OCI-LY1 (cell line): ENCODE measurements around the gene ZFP57.
A peak's percentile ranks its signal among the peaks of the same experiment; 100 is the strongest.

Source experiments
- H2AFZ ChIP-seq: fragments of 200-600 bp; sonication (generic), shearing (Covaris generic); 2 replicates; pipeline ENCODE4 v1.6.0; 2014; ENCODE audit warnings: antibody characterized with exemption, mild to moderate bottlenecking, low read length
- H3F3A ChIP-seq: fragments of 200-600 bp; sonication (generic), shearing (Covaris generic); 2 replicates; pipeline ENCODE4 v1.6.0; 2014; ENCODE audit warnings: mild to moderate bottlenecking, antibody characterized with exemption, low read length, moderate library complexity; ENCODE audit not compliant: insufficient read depth
- H3K27ac ChIP-seq: fragments of 200-600 bp; sonication (generic); 2 replicates; pipeline ENCODE4 v1.5.1; 2014; ENCODE audit warnings: low read length, mixed run types, mild to moderate bottlenecking, low read depth; ENCODE audit not compliant: poor library complexity, severe bottlenecking
- H3K27me3 ChIP-seq: fragments of 200-600 bp; sonication (generic); 2 replicates; pipeline ENCODE4 v1.6.0; 2014; ENCODE audit warnings: antibody characterized with exemption, mild to moderate bottlenecking, low read length, moderate library complexity; ENCODE audit not compliant: insufficient read depth
- H3K36me3 ChIP-seq: fragments of 200-600 bp; sonication (generic); 2 replicates; pipeline ENCODE4 v1.6.1; 2014; ENCODE audit warnings: mild to moderate bottlenecking, antibody characterized with exemption, low read length, moderate library complexity, mixed read lengths; ENCODE audit not compliant: insufficient read depth
- H3K4me1 ChIP-seq: fragments of 200-600 bp; sonication (generic); 2 replicates; pipeline ENCODE4 v1.5.1; 2014; ENCODE audit warnings: mild to moderate bottlenecking, low read length, moderate library complexity; ENCODE audit not compliant: insufficient read depth, severe bottlenecking
- H3K4me2 ChIP-seq: fragments of 200-600 bp; sonication (generic), shearing (Covaris generic); 2 replicates; pipeline ENCODE4 v1.6.1; 2014; ENCODE audit warnings: low read length
- H3K4me3 ChIP-seq: fragments of 200-600 bp; sonication (generic); 2 replicates; pipeline ENCODE4 v1.5.1; 2014; ENCODE audit warnings: low read length, low read depth, mild to moderate bottlenecking, mixed read lengths; ENCODE audit not compliant: poor library complexity, severe bottlenecking
- H3K79me2 ChIP-seq: fragments of 200-600 bp; shearing (Covaris generic); 2 replicates; pipeline ENCODE4 v1.6.1; 2016; ENCODE audit warnings: mixed run types, low read length, mixed read lengths; ENCODE audit not compliant: insufficient read depth
- H3K9ac ChIP-seq: fragments of 200-600 bp; sonication (generic), shearing (Covaris generic); 2 replicates; pipeline ENCODE4 v1.6.1; 2014; ENCODE audit warnings: mild to moderate bottlenecking, low read length, mixed read lengths
- H3K9me2 ChIP-seq: fragments of 200-600 bp; sonication (generic), shearing (Covaris generic); 2 replicates; pipeline ENCODE4 v1.6.1; 2014; ENCODE audit warnings: low read depth, mild to moderate bottlenecking, low read length, mixed read lengths
- H3K9me3 ChIP-seq: fragments of 200-600 bp; shearing (Covaris generic); 2 replicates; pipeline ENCODE4 v1.6.1; 2014; ENCODE audit warnings: low read length, mixed read lengths
- H4K20me1 ChIP-seq: fragments of 200-600 bp; sonication (generic), shearing (Covaris generic); 2 replicates; pipeline ENCODE4 v1.6.0; 2016; ENCODE audit warnings: mild to moderate bottlenecking, low read length; ENCODE audit not compliant: insufficient read depth
- CTCF ChIP-seq: fragments of 200-600 bp; sonication (generic), shearing (Covaris generic); IDR thresholded peaks from 2 replicates; pipeline ENCODE4 v1.5.1; 2017; ENCODE audit warnings: mild to moderate bottlenecking, antibody characterized with exemption, low read length, moderate library complexity, mixed read lengths
- EZH2 ChIP-seq: fragments of 200-600 bp; sonication (generic), shearing (Covaris generic); IDR thresholded peaks from 2 replicates; pipeline ENCODE4 v1.8.0; 2017; ENCODE audit warnings: borderline replicate concordance, mixed run types, mild to moderate bottlenecking, antibody characterized with exemption, low read length, moderate library complexity, mixed read lengths

Gene ZFP57

GRCh38 chr6:29632789-29633533, 48.0 kb downstream of the ZFP57 start, which contains the start of gene GABBR1:
GABBR1 (minus strand) TSS chr6:29633183; CDS start chr6:29632385, 798 bp downstream.
- peak within 1 kb of the TSS; percentile 90 for H3K4me2 ChIP-seq
- H3K36me3 ChIP-seq: no peaks in the 10 kb centered on the region
- peaks cover 6% of the 10 kb centered on the region for H3K27me3 ChIP-seq
- H3K9me2 ChIP-seq: no peaks in the 10 kb centered on the region
- no peaks in the 10 kb centered on the region for H3K79me2 ChIP-seq
- TF ChIP-seq CTCF: no peak
- TF ChIP-seq EZH2: no peak
- H3K27ac ChIP-seq: no peak within 1 kb of the TSS
- H2AFZ ChIP-seq: peak within 1 kb of the TSS; percentile 30; the same call in 1 of the 2 replicates
- peak within 1 kb of the TSS; percentile 70 for H3K9ac ChIP-seq
- peak within 1 kb of the TSS; percentile 76 for H3K4me3 ChIP-seq
- no peaks in the 10 kb centered on the region for H3F3A ChIP-seq
- no peaks in the 10 kb centered on the region for H3K9me3 ChIP-seq
- no peaks in the 10 kb centered on the region for H4K20me1 ChIP-seq
- peaks cover 32% of the 10 kb centered on the region for H3K4me1 ChIP-seq

GRCh38 chr6:29631860-29632731, 48.9 kb downstream of the ZFP57 start:
- H3K9me2 ChIP-seq: no peaks in the 10 kb centered on the region
- H3K4me3 ChIP-seq: peak overlapping the region; percentile 76
- no peak overlapping the region for H3K27ac ChIP-seq
- H3K36me3 ChIP-seq: no peaks in the 10 kb centered on the region
- peak overlapping the region; percentile 90 for H3K4me2 ChIP-seq
- no peaks in the 10 kb centered on the region for H3K9me3 ChIP-seq
- no peaks in the 10 kb centered on the region for H4K20me1 ChIP-seq
- H3K79me2 ChIP-seq: no peaks in the 10 kb centered on the region
- no peak overlapping the region for H2AFZ ChIP-seq
- H3K9ac ChIP-seq: peak overlapping the region; percentile 70
- H3F3A ChIP-seq: no peaks in the 10 kb centered on the region
- peaks cover 6% of the 10 kb centered on the region for H3K27me3 ChIP-seq
- TF ChIP-seq EZH2: no peak
- no peak for TF ChIP-seq CTCF
- peaks cover 32% of the 10 kb centered on the region for H3K4me1 ChIP-seq

DNA sequence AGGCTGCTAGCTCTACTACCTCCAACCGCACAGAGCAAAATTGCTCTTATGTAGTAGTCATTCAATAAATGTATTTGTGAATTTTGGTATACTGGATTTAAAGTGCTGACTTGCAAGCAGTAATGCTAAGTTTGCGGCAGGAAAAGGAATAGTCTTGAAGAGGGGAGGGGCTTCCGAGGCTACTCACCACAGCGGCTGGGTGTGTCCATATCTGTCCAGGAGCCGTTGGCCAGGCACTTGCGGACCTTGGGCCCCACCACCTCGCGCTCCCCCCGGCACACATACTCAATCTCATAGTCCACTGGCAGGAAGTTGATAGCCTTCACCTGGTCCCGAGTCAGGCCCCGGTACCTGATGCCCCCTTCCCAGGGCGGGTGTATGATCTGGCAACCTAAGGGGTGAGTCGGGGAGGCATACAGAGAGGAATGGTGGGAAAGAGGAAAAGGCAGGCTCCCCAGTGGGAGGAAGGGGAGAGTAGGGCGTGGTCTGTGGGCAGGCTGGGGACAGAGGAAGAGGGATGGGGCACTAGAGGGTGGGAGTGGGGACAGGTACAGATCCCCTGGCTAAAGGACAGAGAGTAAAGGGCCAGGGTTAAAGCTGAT, 49.6 kb downstream of the ZFP57 start:
- no peak overlapping the region for H3K9ac ChIP-seq
- H3K4me2 ChIP-seq: no peak overlapping the region

More for the DNA sequence above, 49.6 kb downstream of the ZFP57 start:
- Histone ChIP-seq H3K9me2 (no peaks in the 10 kb centered on the region), H3F3A (no peaks in the 10 kb centered on the region), H3K27me3 (peaks cover 6% of the 10 kb centered on the region), H3K79me2 (no peaks in the 10 kb centered on the region), H3K4me1 (peaks cover 32% of the 10 kb centered on the region), H4K20me1 (no peaks in the 10 kb centered on the region), H3K9me3 (no peaks in the 10 kb centered on the region), H3K4me3 (no peak overlapping the region), H2AFZ (no peak overlapping the region), H3K36me3 (no peaks in the 10 kb centered on the region), H3K27ac (no peak overlapping the region)
- TF ChIP-seq CTCF (no peak), EZH2 (no peak)
